ENCODE results near the gene GBX2. TPM values are rescaled to one million over a fixed set of nuclear protein-coding genes. Genes with fewer than 3 reads are reported as not detected.
A peak's percentile ranks its signal among the peaks of the same experiment; 100 is the strongest.

Gene GBX2
- total and polyA plus RNA-seq, 2 of the 13 experiments (the other 11 are each of a cell fraction or from before 2014, with no cell fraction given) = not detected

DNA sequence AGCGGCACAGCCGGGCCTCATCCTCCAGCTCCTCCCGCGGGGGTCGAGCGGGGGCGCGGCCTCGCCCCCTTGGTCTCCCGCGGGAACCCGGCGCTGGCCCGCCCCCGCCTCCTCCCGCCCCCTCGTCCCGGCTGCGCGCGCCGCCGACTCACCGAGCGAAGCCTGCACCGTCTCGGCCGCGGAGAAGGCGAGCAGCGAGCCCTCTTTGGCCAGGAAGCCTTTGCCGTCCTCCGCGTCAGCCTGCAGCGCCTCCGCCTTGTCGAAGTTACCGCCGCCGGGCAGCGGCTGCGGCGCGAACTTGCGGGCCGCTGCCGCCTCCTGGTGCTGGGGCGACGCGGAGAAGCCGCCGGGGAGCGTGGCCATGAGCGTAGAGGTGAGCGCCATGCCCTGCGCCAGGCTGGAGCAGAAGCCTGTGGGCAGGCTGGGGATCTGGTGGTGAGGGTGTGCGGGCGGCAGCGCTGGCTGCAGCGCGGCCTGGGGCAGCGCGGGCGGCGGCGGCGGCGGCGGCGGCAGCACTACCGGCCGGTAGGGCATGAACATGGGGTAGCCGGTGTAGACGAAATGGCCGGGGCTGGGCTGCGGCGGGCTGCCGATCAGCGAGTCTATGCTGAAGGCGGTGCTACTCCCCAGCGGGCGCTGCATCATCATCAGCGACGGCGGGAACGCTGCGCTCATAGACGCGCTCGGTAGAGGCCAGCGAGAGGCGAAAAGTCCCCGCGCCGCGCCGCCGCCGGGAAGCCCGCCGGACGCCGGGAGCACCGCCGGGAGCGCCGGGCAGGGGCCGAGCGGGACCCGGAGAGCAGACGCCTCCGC lies 683 bp downstream of the GBX2 start (continued):
- TF ChIP-seq DNMT3B (CRISPR knock-in tag; conservative IDR thresholded peaks at IDR 0.05) = no peak
- TF ChIP-seq, protein P1, sequence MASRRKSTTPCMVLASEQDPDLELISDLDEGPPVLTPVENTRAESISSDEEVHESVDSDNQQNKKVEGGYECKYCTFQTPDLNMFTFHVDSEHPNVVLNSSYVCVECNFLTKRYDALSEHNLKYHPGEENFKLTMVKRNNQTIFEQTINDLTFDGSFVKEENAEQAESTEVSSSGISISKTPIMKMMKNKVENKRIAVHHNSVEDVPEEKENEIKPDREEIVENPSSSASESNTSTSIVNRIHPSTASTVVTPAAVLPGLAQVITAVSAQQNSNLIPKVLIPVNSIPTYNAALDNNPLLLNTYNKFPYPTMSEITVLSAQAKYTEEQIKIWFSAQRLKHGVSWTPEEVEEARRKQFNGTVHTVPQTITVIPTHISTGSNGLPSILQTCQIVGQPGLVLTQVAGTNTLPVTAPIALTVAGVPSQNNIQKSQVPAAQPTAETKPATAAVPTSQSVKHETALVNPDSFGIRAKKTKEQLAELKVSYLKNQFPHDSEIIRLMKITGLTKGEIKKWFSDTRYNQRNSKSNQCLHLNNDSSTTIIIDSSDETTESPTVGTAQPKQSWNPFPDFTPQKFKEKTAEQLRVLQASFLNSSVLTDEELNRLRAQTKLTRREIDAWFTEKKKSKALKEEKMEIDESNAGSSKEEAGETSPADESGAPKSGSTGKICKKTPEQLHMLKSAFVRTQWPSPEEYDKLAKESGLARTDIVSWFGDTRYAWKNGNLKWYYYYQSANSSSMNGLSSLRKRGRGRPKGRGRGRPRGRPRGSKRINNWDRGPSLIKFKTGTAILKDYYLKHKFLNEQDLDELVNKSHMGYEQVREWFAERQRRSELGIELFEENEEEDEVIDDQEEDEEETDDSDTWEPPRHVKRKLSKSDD (CRISPR knock-in tag; IDR thresholded peaks at IDR 0.05; ENCODE audit: low read depth) = no peak
- no peak for TF ChIP-seq GZF1 (CRISPR knock-in tag; IDR thresholded peaks at IDR 0.05)
- TF ChIP-seq MEIS2 (CRISPR knock-in tag; IDR thresholded peaks at IDR 0.05) = peak; percentile 61
- TF ChIP-seq, protein P2, sequence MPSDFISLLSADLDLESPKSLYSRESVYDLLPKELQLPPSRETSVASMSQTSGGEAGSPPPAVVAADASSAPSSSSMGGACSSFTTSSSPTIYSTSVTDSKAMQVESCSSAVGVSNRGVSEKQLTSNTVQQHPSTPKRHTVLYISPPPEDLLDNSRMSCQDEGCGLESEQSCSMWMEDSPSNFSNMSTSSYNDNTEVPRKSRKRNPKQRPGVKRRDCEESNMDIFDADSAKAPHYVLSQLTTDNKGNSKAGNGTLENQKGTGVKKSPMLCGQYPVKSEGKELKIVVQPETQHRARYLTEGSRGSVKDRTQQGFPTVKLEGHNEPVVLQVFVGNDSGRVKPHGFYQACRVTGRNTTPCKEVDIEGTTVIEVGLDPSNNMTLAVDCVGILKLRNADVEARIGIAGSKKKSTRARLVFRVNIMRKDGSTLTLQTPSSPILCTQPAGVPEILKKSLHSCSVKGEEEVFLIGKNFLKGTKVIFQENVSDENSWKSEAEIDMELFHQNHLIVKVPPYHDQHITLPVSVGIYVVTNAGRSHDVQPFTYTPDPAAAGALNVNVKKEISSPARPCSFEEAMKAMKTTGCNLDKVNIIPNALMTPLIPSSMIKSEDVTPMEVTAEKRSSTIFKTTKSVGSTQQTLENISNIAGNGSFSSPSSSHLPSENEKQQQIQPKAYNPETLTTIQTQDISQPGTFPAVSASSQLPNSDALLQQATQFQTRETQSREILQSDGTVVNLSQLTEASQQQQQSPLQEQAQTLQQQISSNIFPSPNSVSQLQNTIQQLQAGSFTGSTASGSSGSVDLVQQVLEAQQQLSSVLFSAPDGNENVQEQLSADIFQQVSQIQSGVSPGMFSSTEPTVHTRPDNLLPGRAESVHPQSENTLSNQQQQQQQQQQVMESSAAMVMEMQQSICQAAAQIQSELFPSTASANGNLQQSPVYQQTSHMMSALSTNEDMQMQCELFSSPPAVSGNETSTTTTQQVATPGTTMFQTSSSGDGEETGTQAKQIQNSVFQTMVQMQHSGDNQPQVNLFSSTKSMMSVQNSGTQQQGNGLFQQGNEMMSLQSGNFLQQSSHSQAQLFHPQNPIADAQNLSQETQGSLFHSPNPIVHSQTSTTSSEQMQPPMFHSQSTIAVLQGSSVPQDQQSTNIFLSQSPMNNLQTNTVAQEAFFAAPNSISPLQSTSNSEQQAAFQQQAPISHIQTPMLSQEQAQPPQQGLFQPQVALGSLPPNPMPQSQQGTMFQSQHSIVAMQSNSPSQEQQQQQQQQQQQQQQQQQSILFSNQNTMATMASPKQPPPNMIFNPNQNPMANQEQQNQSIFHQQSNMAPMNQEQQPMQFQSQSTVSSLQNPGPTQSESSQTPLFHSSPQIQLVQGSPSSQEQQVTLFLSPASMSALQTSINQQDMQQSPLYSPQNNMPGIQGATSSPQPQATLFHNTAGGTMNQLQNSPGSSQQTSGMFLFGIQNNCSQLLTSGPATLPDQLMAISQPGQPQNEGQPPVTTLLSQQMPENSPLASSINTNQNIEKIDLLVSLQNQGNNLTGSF (CRISPR knock-in tag; IDR thresholded peaks at IDR 0.05) = peak; percentile 63; the same call in 1 of the 2 replicates
- no peak for TF ChIP-seq ZNF12 (CRISPR knock-in tag; IDR thresholded peaks at IDR 0.05)
- no peak for TF ChIP-seq YEATS2 (CRISPR knock-in tag; IDR thresholded peaks at IDR 0.05; ENCODE audit: borderline replicate concordance)
- no peak for TF ChIP-seq ZNF678 (CRISPR knock-in tag; IDR thresholded peaks at IDR 0.05)
- TF ChIP-seq NKX3-1 (CRISPR knock-in tag; IDR thresholded peaks at IDR 0.05) = 0 out of 2 replicates have a peak, but pooled peaks have one; percentile 41
- no peak for TF ChIP-seq HDAC1 (CRISPR knock-in tag; IDR thresholded peaks at IDR 0.05)
- TF ChIP-seq ZNF792 (CRISPR knock-in tag; IDR thresholded peaks at IDR 0.05) = no peak
- TF ChIP-seq, protein P3, sequence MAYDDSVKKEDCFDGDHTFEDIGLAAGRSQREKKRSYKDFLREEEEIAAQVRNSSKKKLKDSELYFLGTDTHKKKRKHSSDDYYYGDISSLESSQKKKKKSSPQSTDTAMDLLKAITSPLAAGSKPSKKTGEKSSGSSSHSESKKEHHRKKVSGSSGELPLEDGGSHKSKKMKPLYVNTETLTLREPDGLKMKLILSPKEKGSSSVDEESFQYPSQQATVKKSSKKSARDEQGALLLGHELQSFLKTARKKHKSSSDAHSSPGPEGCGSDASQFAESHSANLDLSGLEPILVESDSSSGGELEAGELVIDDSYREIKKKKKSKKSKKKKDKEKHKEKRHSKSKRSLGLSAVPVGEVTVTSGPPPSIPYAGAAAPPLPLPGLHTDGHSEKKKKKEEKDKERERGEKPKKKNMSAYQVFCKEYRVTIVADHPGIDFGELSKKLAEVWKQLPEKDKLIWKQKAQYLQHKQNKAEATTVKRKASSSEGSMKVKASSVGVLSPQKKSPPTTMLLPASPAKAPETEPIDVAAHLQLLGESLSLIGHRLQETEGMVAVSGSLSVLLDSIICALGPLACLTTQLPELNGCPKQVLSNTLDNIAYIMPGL (CRISPR knock-in tag; IDR thresholded peaks at IDR 0.05; ENCODE audit: borderline replicate concordance in 1 of 2, low read depth in 1 of 2) = peak; percentile 48 to 67; a peak in 1 of 4 replicates
- TF ChIP-seq MED13 (CRISPR knock-in tag; IDR thresholded peaks at IDR 0.05) = peak; percentile 49; the same call in 1 of the 2 replicates
- TF ChIP-seq CSRNP1 (CRISPR knock-in tag; IDR thresholded peaks at IDR 0.05) = 0 out of 2 replicates have a peak, but pooled peaks have one; percentile 51
- no peak for TF ChIP-seq ZNF546 (CRISPR knock-in tag; conservative IDR thresholded peaks at IDR 0.05)
